ENCODE measurements around the gene PRRT1.

PRRT1 gene

GRCh38 chr6:32166411-32167061 is 14.8 kb upstream of the PRRT1 start:
- Histone ChIP-seq H4K20me1 (ENCODE audit: insufficient read depth, low read length, poor library complexity, severe bottlenecking) (no peaks in the 10 kb centered on the region), H3K27me3 (ENCODE audit: insufficient read depth, low read length, poor library complexity, severe bottlenecking) (no peaks in the 10 kb centered on the region), H3K79me2 (ENCODE audit: insufficient read depth, low read length) (no peaks in the 10 kb centered on the region), H3K4me3 (ENCODE audit: low read length, poor library complexity, severe bottlenecking) (no peak overlapping the region), H3F3A (ENCODE audit: low read depth) (no peaks in the 10 kb centered on the region), H3K9me3 (ENCODE audit: insufficient read depth, low read depth, low read length) (no peaks in the 10 kb centered on the region), H3K9me2 (replicated peaks; ENCODE audit: low read depth, low read length) (no peaks in the 10 kb centered on the region), H3K36me3 (ENCODE audit: insufficient read depth, low read length) (peaks cover 17% of the 10 kb centered on the region; the same call in 1 of the 2 replicates), H2AFZ (ENCODE audit: low read length) (no peak overlapping the region), H3K4me1 (ENCODE audit: insufficient read depth, low read length, poor library complexity, severe bottlenecking) (no peaks in the 10 kb centered on the region), H3K9ac (ENCODE audit: low read depth, low read length, poor library complexity, severe bottlenecking) (no peak overlapping the region), H3K4me2 (ENCODE audit: low read depth, low read length, poor library complexity, severe bottlenecking) (no peak overlapping the region)
- TF ChIP-seq EZH2phosphoT487 (IDR thresholded peaks at IDR 0.05; ENCODE audit: borderline replicate concordance): no peak
- no peak for TF ChIP-seq CTCF (conservative IDR thresholded peaks at IDR 0.05; ENCODE audit: low read length)

GRCh38 chr6:32164295-32164694 is 12.6 kb upstream of the PRRT1 start, which contains the start of gene EGFL8:
EGFL8 (plus strand) TSS chr6:32164595; CDS start chr6:32166166, 1,571 bp downstream.
- Histone ChIP-seq H3F3A (ENCODE audit: low read depth) (no peaks in the 10 kb centered on the region), H3K36me3 (ENCODE audit: insufficient read depth, low read length) (peaks cover 17% of the 10 kb centered on the region; the same call in 1 of the 2 replicates), H2AFZ (ENCODE audit: low read length) (no peak within 1 kb of the TSS), H3K4me2 (ENCODE audit: low read depth, low read length, poor library complexity, severe bottlenecking) (no peak within 1 kb of the TSS), H3K4me3 (ENCODE audit: low read length, poor library complexity, severe bottlenecking) (no peak within 1 kb of the TSS), H3K4me1 (ENCODE audit: insufficient read depth, low read length, poor library complexity, severe bottlenecking) (no peaks in the 10 kb centered on the region), H3K9me2 (replicated peaks; ENCODE audit: low read depth, low read length) (no peaks in the 10 kb centered on the region), H3K9ac (ENCODE audit: low read depth, low read length, poor library complexity, severe bottlenecking) (no peak within 1 kb of the TSS), H3K27me3 (ENCODE audit: insufficient read depth, low read length, poor library complexity, severe bottlenecking) (no peaks in the 10 kb centered on the region), H4K20me1 (ENCODE audit: insufficient read depth, low read length, poor library complexity, severe bottlenecking) (no peaks in the 10 kb centered on the region), H3K79me2 (ENCODE audit: insufficient read depth, low read length) (no peaks in the 10 kb centered on the region), H3K9me3 (ENCODE audit: insufficient read depth, low read depth, low read length) (no peaks in the 10 kb centered on the region)
- no peak for TF ChIP-seq CTCF (conservative IDR thresholded peaks at IDR 0.05; ENCODE audit: low read length)
- no peak for TF ChIP-seq EZH2phosphoT487 (IDR thresholded peaks at IDR 0.05; ENCODE audit: borderline replicate concordance)

- Histone ChIP-seq H3K9me3 (ENCODE audit: insufficient read depth, low read depth, low read length) (no peaks in the 10 kb centered on the region), H3K79me2 (ENCODE audit: insufficient read depth, low read length) (no peaks in the 10 kb centered on the region), H2AFZ (ENCODE audit: low read length) (no peak overlapping the region), H3K36me3 (ENCODE audit: insufficient read depth, low read length) (peaks cover 14% of the 10 kb centered on the region; the same call in 1 of the 2 replicates), H3K9me2 (replicated peaks; ENCODE audit: low read depth, low read length) (no peaks in the 10 kb centered on the region), H3K27me3 (ENCODE audit: insufficient read depth, low read length, poor library complexity, severe bottlenecking) (no peaks in the 10 kb centered on the region), H3K9ac (ENCODE audit: low read depth, low read length, poor library complexity, severe bottlenecking) (no peak overlapping the region), H3F3A (ENCODE audit: low read depth) (no peaks in the 10 kb centered on the region), H4K20me1 (ENCODE audit: insufficient read depth, low read length, poor library complexity, severe bottlenecking) (no peaks in the 10 kb centered on the region), H3K4me1 (ENCODE audit: insufficient read depth, low read length, poor library complexity, severe bottlenecking) (no peaks in the 10 kb centered on the region), H3K4me3 (ENCODE audit: low read length, poor library complexity, severe bottlenecking) (no peak overlapping the region), H3K4me2 (ENCODE audit: low read depth, low read length, poor library complexity, severe bottlenecking) (no peak overlapping the region)
- TF ChIP-seq CTCF (conservative IDR thresholded peaks at IDR 0.05; ENCODE audit: low read length) (no peak), EZH2phosphoT487 (IDR thresholded peaks at IDR 0.05; ENCODE audit: borderline replicate concordance) (no peak)
Measured at GRCh38 chr6:32163559-32164258, 12.0 kb upstream of the PRRT1 start.
